Measurements from ENCODE around the gene CLDN20.
"Not testable (repeated sequence)": the region's sequence is repeated elsewhere in the genome, so short reads cannot be mapped to it uniquely, and the experiment has no call there.

The CLDN20 gene, protein sequence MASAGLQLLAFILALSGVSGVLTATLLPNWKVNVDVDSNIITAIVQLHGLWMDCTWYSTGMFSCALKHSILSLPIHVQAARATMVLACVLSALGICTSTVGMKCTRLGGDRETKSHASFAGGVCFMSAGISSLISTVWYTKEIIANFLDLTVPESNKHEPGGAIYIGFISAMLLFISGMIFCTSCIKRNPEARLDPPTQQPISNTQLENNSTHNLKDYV

GRCh38 chr6:155263373-155264063, at the start of gene CLDN20:
TSS of gene CLDN20 (plus strand) at chr6:155264013. CDS start at chr6:155275720, 11,707 bp downstream.
- no peak for DNase-seq (ENCODE audit: low read depth)

DNA sequence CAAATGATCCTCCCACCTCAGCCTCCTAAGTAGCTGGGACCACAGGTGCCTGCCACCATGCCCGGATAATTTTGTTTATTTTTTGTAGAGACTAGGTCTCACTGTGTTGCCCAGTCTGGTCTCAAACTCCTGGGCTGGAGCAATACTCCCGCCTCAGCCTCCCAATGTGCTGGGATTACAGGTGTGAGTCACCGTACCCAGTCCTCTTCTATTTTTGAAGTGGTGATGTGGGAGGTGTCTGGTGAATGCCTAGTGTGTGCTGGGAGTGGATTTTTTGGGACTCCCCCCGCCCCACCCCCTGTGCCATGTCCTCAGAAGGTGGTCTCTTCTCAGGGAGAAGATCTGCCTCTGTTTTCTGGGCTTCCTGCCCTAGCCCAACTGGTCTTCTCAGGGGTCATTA, 47.9 kb upstream of the CLDN20 start:
- DNase-seq (ENCODE audit: low read depth), result no peak

DNA sequence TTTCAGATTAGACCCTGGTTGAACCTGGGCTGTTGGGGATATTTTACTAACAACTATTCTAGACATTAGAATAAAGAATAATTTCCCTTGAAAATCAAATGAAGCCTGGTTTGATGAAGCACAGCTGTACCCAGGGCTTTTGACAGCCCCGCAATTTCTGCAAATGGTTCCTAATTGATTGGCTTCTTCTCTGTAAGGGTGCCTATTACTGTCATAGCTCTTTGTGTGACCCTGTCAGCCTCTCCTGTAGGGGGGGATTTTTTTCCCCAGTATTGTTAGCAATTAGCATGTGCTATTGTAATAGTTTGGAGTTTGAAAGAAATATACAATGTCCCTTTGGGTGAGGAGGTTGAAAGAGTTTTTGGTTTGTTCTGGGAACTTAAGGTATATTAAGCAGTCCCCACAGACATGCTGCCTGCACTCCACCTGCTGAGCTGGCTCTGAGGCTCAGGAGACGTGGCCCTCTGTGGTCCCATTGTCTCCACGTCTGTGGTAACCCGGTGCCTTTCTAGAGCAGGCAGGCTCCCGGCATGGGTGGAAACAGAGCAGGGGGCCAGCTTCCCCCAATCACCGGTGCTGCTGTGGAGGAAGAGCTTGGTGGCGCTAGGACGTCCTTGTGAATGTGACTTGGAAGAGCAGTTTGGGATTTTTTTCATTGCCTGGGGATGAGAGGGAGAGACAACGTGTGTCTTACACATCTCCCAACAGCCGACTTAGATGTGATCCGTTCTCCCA, 47.3 kb upstream of the CLDN20 start:
- DNase-seq (ENCODE audit: low read depth), result no peak

GRCh38 chr6:155218711-155219110, 45.1 kb upstream of the CLDN20 start:
- not testable (repeated sequence) for DNase-seq (ENCODE audit: low read depth)

- no peak for DNase-seq (ENCODE audit: low read depth)
Observed at GRCh38 chr6:155219299-155219698, 44.5 kb upstream of the CLDN20 start.

DNA sequence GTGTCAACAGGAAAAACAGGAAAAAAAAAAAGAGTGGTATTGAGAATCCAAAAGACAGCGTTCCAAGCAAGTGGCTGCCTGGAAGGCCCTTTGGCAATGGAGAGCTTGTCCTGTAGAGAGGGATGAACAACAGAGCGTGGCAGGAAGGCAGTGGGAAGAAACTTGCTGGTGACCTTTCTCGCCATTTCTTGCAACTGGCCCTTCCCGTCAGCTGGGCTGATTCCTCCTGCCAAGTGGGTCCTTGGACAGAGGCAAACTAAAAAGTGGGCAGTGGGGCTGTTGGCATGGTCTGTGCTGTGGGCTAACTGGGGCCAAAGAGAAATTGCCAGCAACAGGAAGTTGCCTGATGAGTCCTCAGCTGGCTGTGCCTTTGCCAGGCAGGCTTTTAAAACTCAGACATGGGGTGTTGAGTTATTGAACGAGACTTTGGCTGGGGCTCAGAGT, 43.9 kb upstream of the CLDN20 start:
- no peak for DNase-seq (ENCODE audit: low read depth)

- no peak for DNase-seq (ENCODE audit: low read depth)
Observed at GRCh38 chr6:155221086-155221485, 42.7 kb upstream of the CLDN20 start.

DNA sequence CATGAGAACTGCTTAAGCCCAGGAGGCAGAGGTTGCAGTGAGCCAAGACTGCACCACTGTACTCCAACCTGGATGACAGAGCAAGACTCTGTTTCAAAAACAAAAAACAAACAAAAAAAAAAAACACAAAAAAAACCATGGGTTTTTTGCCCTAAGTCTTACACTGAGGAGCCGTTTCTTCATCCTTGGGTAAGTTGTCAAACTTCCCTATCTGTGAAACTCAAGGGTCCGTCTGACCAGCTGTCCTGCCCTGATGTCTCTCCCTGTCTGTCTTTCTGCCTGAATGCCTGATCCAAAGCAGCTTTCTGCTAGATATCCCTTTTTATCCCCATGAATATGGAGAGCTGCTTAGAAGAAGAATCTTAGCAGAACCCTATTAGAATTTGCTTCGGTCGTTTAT, 41.3 kb upstream of the CLDN20 start:
- no peak for DNase-seq (ENCODE audit: low read depth)

- DNase-seq (ENCODE audit: low read depth), result peak; percentile 26
Observed at GRCh38 chr6:155223646-155224451, 40.0 kb upstream of the CLDN20 start.

DNA sequence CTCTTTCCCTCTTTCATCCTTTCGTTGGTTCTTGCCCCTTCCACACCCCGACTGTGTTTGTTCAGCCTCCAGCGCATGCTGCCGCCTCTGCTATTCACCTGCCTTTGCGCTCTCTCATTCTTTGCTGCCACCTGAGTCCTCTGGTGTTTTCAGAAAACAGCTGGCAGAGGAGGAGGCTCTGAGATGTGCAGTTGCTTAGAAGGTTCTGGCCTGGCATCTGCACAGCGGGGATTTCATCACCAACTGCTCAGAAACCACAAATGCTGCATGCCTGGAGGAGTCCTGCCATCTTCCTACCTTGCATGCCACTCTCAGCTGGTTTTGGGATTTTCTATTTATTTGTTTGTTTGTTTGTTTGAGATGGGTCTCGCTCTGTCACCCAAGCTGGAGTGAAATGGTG, 39.2 kb upstream of the CLDN20 start:
- no peak for DNase-seq (ENCODE audit: low read depth)

- no peak for DNase-seq (ENCODE audit: low read depth)
Observed at GRCh38 chr6:155227046-155227445, 36.8 kb upstream of the CLDN20 start.

DNA sequence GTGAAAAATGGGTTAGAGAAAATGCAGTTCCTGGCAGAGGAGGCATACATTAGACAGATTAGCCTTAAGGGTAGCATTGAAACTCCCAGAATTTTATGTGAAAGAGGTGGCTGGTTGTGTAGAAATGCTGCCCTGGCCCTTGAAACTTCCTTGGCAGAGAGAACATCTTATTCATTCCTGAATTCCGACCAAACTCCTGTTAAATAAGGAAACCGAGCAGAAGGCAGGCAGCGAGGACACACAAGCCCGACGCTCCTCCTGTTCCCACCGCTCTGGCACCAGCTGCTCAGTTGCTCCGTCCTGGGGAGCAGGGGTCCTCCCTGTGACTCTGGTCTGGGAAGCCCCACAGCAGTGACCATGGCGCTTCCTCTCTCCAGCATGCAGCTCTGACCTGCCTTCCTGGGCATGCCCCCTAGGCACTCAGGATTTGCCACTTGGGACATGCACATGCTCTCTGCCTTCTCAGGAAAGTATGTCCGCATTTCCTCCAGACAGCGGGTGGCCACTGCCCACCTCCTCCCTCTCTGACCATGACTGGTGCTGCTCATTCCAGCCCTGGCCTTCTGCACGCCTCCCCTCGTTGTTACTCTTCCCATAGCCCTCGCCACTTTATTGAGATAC, 35.2 kb upstream of the CLDN20 start:
- no peak for DNase-seq (ENCODE audit: low read depth)

- DNase-seq (ENCODE audit: low read depth), result not testable (repeated sequence)
Observed at GRCh38 chr6:155230975-155231374, 32.8 kb upstream of the CLDN20 start.

DNA sequence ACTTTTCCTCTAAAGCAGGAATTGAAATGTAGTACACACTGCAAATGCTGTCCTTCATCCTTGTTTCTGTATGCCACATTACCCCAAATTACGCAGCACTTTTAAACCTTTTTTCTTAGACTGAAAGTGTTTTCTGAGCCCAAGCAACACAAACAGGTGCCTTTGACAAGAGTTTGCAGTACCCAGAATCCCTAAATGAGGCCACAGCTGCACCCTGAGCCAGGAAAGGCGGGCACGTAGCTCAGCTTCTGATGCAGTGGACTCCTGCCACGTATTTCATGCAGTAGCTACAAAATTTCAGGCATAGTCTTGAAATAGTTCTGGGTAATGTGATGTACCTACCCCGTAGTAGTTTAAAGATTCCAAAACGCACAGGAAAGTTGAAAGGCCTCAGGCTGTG, 31.0 kb upstream of the CLDN20 start:
- no peak for DNase-seq (ENCODE audit: low read depth)

GRCh38 chr6:155234167-155234566, 29.6 kb upstream of the CLDN20 start:
- no peak for DNase-seq (ENCODE audit: low read depth)

- DNase-seq (ENCODE audit: low read depth), result no peak
Observed at GRCh38 chr6:155234687-155235086, 29.1 kb upstream of the CLDN20 start.

DNA sequence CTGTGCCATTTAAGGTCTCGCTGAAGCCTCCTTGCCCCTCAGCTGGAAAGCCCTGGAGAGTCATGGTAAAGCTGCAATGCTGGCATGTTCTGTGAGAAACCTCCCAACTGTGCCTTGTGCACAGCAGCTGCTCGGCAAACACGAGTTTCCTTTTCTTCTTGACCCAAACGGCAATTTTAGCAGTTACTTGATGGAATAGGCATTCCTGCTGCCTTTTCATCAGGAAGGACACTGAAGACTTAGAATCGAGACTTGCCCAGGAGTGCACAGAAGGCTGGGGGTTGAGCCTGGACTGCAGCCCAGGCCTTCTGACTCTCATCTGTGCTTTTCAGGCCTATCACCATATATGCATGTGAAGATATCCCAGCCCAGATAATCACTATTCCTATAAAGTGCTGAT, 28.7 kb upstream of the CLDN20 start:
- DNase-seq (ENCODE audit: low read depth), result no peak

DNA sequence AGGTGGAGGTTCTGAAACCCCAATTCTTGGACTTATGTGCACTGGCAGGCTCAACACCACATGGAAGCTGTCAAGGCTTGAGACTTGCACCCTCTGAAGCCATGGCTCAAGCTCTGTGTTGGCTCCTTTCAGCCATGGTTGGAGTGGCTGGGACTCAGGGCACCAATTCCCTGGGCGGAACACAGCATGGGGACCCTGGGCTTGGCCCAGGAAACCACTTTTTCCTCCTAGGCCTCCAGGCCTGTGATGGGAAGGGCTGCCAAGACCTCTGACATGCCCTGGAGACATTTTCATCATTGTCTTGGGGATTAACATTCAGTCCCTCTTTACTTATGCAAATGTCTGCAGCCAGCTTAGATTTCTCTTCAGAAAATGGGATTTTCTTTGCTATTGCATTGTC, 26.2 kb upstream of the CLDN20 start:
- no peak for DNase-seq (ENCODE audit: low read depth)

- DNase-seq (ENCODE audit: low read depth), result no peak
Observed at GRCh38 chr6:155240905-155241600, 22.8 kb upstream of the CLDN20 start.

DNA sequence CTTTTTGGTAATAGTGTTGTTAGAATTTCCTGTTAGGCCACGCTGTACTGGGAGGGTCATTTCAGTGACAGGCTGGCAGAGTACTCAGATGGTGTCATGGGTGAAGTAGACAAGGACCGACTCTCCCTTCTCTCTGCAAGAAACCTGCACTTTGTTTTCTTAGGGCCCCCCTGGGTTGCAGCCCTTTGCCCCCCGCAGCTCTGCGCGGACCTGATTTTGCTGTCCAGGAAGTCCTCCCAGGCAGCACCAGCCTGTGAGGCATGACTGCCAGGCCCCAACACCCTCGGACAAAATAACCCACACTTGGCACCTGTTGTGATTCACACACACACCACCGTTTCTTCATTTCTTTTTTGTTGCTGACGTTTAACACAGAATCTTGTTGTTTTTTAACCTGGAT, 21.8 kb upstream of the CLDN20 start:
- no peak for DNase-seq (ENCODE audit: low read depth)

- DNase-seq (ENCODE audit: low read depth), result no peak
Observed at GRCh38 chr6:155244434-155244833, 19.4 kb upstream of the CLDN20 start.
